Measurements from ENCODE around the gene MACROD2.

MACROD2 gene

DNA sequence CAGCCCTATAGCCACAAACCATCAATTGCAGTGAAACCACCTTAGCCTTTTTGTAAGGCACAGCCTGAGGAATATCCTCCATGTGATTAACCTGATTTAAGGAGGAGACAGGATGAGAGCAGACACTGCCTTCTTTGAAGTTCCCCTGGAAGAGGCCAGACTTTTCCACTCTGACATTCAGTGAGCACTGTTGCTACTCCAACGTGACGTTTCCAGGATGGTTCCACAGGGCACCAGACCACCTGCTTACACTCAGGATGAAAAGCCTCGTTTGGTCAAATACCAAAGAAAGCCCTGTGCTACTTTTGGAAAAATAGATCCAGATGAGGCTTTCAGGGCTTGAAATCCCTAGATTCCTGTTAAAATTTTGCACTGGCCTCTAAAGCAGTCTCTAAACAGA is 1444.2 kb downstream of the MACROD2 start:
- DNase-seq: no peak

DNA sequence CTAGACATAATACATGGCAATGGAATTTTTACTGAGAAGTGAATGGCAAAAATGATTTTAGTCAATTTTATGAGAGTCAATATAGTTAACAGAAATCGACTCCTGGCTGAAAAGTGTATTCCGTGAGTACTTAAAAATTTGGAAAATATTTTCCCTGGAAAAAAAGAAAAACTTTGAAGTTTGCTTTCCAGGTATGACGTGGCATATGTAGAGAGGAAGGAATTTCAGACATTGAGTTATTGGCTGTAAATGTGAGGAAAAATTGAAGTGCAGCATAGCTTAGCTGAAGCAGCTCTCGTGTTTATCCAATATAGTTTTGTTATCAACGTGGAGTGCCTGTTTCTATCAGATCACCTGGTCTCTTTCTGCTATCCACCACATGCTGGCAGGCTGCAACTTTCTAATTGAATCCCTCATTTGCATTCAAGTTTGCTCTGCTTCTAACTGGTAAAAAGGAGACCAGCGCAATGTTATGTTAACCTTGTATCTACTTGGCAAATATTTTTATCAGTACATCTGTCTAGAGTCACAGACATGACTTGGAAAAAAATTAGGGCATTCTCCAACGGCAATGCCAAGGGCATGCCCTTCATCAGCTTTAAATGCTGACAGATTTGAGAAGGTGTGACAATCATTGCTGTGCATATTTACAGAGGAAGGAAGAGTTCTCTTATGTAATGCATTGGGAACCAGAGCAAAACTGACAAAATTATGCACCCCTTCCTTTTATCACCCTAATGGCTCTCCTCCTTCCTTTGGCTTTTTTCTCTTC is 1444.9 kb downstream of the MACROD2 start:
- DNase-seq: no peak

DNA sequence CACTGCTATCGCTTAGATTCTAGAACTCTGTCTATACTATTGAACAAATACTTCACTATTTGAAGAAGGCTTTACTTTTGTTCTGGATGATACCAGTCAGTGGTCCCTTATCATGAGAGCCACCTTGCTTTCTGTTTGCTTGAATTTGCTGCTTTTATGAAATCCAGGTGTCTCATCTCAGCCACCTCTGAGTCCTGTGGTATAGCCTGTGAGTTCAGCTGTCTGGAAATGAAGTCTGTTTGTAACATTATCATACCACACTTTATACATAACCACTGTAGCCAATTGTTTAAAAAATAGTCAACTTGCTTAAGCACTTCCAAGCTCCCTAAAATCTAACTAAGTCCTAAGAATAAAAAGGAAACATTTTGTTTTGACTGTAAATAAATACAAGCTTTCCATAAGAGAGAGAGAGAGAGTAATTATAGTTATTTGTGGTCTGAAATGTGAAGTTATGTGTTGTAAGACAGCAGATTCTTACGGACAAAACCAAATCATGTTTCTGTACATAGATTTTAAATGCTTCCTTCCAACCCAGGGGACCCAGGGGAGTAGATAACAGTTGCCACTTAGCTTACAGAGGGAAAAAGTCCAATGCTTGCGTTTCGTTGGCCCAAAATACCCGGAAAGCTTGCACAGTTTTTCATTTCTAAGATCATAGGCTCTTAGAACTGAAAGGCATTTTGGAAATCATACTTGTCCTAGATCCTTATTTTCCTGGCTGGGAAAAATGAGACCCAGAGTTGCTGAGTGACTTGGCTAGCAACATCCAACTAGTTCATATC is 1449.9 kb downstream of the MACROD2 start:
- no peak for DNase-seq

DNA sequence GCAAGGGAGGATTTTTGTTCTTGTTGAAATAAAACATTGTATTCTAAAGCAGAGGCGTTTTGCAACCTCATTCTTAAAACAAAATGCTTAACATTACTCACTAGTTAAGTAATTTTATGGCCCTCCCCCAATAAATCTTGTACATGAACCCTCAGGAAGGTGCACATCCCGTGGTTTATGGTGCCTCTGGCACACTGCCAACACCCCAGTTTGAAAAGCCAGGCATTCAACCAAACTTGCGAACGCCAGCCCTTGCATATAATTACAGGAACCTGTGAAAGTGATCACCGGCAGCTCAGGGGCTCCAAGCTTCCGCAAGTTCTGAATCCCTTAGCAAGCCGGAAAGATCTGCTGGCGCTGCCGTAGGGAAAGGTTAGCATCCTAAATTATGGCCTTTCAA is 1451.1 kb downstream of the MACROD2 start:
- DNase-seq: no peak

DNA sequence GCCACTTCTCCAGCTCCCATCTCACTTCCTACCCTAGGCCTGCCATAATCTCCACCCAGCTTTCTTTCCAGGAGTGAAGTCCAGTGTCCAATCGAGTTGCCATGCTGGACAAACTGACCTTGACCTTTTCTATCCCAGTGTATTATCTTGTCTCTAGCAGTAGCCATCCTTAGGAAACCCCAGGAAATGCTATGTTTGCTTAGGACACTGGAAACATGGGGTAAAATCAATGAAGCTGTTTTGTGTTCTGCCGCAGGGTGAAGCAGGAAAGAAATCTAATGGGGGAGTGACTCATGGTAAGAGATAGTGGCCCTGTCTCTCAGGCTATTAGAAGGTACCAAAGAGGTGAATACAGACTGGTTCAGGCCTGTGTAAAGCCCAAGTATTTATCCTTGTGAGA is 1452.2 kb downstream of the MACROD2 start:
- no peak for DNase-seq

DNA sequence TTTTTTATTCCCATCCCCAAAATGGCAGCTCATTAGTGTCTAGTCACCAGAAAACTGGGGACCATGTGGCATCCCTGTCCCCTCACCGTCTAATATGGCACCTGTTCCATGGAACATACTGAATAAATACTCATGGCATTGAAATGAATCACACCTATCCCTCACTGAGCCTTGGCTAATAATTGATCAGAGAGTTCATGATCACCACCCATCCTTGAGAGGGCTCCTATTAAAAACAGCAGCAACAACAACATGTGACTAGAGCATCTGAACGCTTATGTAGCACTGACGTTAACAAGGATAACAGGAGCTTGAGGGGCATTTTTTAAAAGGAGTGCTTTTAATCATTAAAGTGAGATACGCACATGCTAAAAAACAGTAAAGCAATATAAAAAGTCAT is 1453.7 kb downstream of the MACROD2 start:
- no peak for DNase-seq

DNA sequence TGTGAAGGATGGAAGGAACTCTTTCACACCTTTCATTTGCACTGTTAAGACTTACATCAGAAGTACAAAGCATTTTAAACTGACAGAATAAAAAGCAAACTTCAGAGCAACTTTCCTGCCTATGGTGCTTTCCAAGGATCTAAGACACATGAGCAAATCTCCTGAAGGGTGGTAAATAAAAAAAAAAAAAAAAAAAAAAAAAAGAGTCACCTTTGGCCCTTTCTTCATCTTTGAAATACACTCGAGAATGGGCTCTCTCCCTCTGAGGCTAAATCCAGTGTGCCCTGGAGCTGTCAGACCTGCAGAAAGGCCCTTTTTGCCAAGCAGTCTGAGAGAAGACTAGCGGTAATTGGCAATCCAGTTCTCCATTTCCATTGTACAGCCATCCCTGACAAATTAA is 1455.9 kb downstream of the MACROD2 start:
- DNase-seq: no peak

DNA sequence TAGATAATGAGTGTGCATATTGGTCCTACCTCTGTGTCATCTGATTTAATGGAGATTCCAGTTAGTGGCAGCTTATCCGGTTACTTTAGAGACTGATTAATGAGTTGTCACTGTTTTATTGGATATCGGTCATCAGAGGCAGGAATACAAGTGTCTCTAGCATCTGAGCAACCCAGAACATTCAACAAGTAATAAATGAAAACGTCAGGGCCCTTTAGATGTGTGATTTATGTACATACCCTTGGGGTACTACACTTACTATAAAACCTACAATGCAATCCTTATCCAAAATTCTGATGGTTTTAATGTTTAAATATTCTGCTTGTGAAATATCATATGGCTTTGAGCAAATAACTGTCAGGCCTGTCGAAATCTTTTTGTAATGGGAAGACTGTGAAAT is 1460.0 kb downstream of the MACROD2 start:
- no peak for DNase-seq

DNA sequence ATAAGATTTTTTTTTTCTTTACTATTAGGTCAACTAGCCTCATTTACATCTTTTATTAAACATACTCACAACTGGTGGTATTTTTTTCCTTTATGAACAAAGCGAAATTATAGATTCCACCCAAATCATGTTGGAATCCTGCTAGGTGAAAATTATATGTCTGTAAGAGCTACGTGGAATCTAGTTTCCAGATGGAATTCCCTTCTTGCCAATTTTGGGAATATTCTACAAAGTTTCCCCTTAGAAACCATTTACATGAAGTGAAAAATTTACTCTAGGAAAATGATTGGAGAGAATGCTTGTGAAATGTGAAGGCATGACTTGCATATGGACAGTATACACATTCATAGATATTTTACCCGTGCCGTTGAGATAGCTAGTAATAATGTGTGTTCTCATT is 1466.6 kb downstream of the MACROD2 start:
- DNase-seq: no peak

DNA sequence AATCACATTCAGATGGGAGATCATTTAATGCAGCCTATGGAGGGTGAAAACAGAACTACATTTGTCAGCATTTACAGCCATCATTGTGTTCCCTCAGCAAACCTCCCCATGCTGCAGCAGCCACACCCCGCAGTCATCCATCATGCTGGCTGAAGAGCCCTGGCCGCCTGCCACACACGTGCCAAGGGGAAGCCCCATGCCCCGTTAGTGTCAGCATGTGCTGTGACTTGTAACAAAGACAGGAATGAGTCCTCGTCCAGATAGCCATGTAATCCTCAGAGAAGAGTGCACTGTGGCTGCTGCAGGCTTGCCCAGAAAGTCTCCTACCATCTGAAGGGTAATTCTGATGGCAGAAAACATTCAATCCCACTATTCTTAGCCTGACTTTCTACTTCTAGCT is 1480.2 kb downstream of the MACROD2 start:
- DNase-seq: no peak

DNA sequence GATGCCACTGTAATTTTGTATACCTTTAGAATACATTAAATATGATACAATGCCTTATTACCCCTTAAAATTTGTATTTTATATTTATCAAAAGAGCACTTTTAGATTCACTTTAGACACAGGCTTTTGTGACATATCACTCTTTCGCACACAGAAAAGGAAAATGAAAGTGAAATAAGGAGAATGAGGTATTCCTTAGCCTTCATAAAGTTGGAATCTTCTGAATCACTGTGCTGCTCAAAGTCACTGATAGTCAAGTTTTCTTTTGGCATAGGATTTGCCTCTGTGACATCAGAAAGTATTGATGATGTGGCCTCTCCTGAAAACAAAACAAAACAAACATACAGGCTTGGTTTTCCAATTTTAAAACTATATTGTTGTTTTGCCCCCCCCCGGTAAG is 1480.9 kb downstream of the MACROD2 start:
- no peak for DNase-seq

DNA sequence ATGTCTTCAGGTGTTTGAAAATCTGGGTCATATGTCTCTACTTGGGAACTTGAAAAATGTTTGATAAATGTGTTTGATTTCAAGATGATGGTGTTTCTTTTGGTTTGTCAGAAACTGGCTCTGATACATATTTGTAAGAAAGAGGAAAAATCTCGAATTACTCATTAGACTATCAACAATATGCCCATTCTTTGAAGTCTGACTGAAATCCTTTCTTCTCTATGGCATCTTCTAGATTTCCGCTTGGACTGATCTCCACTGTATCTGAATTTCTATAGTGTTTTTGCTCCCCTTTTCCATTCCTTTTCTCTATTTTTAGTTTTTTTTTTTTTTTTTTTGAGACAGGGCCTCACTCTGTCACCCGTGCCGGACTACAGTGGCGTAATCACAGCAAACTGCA is 1481.5 kb downstream of the MACROD2 start:
- no peak for DNase-seq

DNA sequence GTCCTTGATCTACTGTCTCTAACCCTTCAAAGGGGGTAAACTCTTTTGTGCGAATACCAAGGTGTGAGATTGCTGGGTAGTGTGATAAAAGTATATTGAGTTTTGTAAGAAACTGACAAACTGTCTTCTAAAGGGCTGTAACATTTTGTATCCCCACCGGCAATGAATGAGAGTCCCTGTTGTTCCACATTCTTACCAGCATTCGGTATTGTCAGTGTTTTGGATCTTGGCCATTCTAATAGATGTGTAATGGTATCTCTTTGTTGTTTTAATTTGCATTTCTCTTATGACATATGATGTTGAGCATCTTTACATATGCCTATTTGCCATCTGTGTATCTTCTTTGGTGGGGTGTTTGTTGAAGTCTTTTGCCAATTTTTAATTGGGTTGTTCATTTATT is 1487.2 kb downstream of the MACROD2 start:
- DNase-seq: no peak

DNA sequence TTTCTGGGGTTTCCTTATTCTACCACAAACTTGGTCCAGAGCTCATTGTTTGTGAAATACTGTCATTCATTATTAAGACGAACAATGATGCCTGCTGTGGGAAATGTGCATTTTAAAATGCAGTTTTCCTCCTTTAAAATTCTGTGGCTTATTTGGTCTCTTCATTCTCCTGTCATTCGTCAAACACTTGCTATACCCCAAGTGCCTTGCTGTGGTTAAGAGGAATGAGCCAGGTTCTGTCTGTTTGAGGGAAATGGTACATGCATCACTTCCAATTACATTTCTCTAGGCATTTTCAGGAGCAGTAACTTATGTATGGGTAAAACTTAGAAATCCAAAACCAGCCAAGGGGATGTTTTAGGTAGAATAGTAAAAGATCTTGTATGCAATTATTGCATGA is 1490.2 kb downstream of the MACROD2 start:
- no peak for DNase-seq

DNA sequence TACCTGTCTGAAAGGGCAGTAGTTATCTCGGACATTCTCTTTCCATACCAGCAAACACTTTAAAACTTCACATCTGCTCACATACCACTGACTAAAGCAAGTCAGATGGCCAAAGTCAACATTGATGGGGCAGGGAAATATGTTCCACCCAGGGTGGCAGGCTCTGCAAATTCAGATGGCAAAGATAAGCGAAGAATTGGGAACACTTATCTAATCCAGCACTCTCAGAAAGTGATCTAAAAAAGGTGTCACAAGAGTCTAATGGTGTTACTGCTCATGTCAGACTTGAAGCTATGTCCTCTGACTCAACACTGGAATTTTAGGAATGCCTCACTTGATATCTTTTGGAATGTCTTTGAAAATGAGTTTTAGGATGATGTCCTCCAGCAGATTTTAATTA is 1491.7 kb downstream of the MACROD2 start:
- DNase-seq: no peak

DNA sequence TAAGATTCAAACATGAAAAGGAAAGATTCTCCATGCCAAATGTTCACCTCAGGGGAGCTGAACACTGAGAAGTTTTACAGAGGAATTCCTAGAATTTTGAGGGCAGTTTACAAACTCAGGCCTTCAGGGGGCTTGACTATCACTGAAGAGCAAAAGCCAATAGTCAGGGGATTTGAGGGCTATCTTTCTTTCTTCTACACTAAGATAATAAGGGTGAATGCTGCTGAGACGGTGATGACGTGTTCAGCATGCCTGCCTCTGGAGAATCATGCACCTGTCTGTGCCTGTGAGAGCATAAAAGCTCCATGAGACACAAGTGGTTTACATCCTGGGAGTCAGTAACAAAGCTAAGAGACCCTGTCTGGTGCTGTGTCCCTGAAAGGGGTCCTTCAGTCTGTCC is 1492.4 kb downstream of the MACROD2 start:
- DNase-seq: no peak

DNA sequence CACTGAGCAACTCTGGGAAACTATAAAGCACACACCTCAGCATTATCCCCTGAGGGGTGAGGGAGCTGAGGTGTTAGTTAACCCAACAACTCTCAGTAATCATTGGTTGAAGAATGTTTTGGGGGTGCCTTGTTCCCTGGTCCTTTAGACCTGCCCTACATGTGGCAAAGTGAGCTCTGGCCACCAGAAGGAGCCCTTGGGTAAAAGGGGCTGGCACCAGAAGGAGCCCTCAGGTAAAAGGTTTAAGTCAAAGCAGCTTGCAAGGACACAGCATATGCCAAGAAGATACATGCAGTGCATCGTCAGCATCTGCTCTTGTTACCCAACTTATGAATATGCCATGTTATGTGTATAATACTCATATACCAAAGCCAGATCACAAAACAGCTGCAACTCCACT is 1496.3 kb downstream of the MACROD2 start:
- no peak for DNase-seq

DNA sequence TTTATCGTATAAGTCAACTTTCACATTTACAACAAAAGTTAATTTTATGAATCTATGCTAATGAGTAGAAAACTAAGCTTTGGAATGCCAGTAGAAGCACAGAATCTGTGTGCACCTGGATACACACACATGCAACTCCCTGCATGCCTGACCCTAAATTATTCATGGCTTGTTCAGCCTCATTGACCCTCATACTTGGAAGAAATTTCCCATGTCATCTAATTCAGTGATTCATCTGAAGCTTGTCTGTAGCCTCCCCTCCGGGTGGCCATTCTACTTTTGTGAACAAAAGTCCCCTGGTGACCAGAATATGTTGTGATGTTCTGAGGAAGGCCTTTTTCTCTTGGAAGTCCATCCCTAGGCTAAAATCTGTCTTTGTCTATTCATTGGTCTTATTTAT is 1499.5 kb downstream of the MACROD2 start:
- no peak for DNase-seq

DNA sequence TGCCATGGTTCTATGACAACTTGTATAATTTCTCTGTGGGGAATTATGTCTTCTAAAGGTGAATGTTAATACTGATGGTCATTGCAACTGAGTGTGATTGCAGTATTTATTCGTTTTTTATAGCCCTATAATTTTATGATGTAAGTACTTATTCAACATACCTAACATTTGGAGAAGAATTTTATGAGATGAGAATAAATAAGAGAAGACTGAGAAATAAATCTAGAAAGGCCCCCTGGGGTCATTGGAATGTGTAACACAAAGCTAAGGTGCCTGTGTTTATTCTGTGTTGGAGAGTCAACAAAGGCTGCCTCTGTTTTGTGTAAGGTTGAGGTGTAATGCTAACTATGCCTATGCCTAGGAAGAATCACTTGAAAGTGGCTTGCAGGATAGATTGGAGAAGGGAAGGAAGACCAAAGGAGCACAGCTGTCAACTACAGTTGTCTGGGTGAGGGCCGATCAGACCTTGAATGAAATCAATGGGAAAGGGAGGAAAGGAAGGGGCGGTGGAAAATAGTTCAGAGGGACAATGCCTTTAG is 1501.3 kb downstream of the MACROD2 start:
- no peak for DNase-seq

DNA sequence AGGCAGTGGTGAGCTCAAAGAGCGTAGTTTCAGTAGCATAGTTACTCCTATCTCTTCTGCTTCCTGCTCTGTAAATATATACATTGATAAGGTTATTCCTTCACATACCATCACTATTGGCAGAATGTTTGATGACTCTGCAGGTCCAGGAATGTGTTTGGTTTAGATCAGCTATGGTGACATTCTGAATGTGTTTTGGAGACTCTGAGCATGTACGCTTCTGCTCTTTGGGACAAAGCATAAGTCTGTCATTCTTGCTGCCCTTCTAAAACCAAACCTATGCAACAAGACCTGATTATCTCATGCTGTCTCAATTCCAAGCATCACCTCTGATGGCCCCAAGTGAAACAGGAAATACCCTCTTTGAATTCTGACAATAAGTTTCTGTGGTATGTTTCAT is 1503.6 kb downstream of the MACROD2 start:
- DNase-seq: no peak

DNA sequence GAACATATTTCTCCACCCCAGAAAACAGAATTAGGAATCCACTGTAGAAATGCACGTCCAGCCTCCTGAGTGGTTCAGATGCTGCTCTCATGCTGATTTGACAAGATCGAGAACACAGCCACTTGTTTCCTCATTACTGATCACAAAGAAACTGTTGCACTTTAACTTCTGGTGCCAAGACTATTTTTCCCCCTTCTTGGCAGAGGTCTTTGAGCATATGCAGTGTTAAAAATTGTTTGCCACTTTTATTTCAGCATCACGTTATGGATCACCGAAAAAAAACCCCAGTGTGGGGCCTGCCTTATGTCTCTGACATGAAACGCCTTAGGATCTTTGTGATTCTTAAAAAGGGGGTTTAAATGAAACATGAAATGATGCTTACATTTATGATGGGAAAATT is 1511.0 kb downstream of the MACROD2 start:
- DNase-seq: no peak

DNA sequence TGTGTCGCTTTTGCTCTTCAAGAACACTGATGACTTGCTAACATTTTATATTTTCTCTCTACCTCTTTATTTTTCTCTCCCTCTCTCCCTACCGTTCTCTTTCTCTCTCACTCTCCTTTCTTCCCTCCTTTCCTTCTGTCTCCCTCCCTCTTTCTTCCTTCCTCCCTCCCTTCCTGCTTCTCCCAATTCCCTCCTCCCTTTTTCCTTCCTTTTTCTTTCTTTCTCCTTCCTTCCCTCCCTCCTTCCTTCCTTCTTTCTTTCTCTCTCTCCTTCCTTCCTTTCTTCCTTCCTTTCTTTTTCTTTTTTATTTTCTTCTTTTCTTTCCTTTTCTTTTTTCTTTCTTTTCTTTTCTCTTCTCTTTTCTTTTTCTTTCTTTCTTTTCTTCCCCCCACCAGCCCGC is 1511.8 kb downstream of the MACROD2 start:
- DNase-seq: no peak

DNA sequence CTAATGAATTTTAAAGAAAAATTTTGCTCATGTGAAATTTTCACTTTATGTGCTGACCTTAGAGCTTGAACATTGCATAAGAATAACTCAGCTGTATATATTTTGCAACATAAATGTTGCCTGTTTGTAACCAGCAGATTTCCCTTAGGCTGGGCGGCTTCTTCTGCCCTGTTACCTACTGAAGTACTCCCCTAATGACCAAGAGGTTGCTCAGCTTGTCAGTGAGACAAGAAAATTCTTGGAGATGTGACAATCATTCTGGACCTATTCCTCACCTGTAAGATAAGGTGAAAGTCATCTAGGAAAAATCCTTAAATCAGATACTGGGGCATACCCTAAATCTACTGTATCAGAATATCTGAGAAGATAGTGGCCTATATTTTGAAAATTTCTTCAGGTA is 1516.2 kb downstream of the MACROD2 start:
- no peak for DNase-seq

DNA sequence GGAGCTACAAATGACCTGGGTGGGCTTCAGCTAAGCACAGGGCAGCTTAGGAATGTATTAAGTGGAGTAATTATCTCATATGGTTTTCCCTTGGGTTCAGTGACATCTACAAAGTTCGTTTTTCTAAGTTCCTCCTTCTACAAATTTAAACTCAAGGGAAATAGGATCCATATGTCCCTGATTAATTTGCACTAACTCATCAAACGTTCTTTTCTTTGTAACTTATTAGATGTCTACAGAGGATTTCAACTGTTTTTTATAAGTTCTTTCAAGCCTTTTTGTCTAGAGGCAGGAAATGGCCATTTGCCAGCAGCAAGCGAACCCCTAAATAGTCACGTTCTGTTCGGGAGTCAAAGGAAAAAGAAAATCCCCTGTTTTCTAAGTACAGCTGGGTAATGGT is 1517.6 kb downstream of the MACROD2 start:
- DNase-seq: no peak

All from hematopoietic multipotent progenitor cell treated with erythropoietin and hydrocortisone succinate and interleukin-3 and kit ligand, for 6 days (in vitro differentiated cells).